Cerebellar nuclear complex (tissue), 1 donor: ENCODE data around the gene PI4K2A.
A peak's percentile ranks its signal among the peaks of the same experiment; 100 is the strongest.

Source experiments
- DNase-seq, 2 experiments: peaks; one replicate each; lab custom pipeline; 2025; lab: John Stamatoyannopoulos, UW

The PI4K2A gene

DNA sequence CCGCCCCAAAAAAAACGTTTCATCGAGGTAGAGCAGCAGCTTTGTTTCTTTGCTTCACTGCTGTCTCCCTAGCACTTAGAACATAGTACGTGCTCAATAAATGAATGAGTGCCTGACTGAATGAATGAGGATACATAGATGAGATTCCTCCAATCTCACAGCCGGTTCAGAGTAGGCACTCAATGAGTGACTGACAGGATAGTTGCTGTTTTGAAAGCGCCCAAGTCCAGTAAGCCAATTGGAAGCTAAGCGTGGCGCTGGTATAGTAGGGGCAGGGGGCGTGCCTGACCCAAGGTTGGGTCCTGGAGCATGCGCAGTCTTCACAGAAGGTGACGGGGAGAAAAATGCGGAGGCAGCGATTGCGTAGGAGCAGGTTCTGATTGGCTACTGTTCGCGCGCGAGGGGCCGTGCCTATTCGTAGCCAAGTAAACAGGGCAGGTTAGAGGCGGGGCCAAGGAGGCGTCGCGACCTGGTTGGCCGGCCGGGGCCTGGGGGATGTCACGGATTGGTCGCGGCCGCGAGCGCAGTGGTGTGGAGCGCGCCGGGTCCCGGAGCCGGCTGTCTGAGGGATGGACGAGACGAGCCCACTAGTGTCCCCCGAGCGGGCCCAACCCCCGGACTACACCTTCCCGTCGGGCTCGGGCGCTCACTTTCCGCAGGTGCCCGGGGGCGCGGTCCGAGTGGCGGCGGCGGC lies at the start of gene PI4K2A:
Gene PI4K2A (plus strand): TSS at position 498 of the 694 bp plus-strand sequence. CDS start 72 bp downstream, at position 570.
- DNase-seq = peak; percentile 94

DNA sequence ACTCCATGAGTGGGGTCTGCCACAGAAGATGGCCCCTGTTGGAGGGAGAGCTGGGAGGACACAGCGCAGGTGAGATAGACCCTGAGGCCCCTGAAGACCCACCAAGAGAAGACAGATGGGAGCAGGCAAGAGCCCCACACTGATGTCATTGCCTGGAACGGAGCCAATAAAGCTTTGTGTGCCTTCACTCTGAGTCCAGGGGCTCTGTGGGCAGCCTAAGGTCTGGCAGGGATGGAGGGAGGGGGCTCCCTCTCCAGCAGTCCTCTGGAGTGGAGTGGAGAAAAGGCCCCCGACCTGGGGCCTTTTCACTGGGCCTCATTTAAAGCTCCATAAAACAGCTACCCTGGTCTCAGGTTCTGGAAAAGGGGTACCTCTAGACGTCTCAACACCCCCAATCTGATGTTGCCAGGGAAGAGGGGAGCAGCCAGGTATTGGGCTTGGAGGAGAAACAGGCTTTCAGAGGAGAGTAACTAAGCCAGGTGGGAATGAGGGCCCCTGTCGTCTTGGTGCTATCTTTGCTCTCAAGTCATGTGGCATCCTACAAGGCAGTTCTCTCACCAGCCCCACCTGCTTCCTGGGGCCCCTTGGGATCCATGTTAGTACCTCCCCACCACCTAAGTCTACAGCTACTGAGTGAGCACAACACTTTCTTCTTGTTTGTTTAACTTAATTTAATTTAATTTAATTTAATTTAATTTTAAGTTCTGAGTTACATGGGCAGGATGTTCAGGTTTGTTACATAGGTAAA lies 49.5 kb upstream of the PI4K2A start:
- DNase-seq = no peak

GRCh38 chr10:97593421-97593820 lies 47.0 kb upstream of the PI4K2A start:
- DNase-seq = no peak

DNA sequence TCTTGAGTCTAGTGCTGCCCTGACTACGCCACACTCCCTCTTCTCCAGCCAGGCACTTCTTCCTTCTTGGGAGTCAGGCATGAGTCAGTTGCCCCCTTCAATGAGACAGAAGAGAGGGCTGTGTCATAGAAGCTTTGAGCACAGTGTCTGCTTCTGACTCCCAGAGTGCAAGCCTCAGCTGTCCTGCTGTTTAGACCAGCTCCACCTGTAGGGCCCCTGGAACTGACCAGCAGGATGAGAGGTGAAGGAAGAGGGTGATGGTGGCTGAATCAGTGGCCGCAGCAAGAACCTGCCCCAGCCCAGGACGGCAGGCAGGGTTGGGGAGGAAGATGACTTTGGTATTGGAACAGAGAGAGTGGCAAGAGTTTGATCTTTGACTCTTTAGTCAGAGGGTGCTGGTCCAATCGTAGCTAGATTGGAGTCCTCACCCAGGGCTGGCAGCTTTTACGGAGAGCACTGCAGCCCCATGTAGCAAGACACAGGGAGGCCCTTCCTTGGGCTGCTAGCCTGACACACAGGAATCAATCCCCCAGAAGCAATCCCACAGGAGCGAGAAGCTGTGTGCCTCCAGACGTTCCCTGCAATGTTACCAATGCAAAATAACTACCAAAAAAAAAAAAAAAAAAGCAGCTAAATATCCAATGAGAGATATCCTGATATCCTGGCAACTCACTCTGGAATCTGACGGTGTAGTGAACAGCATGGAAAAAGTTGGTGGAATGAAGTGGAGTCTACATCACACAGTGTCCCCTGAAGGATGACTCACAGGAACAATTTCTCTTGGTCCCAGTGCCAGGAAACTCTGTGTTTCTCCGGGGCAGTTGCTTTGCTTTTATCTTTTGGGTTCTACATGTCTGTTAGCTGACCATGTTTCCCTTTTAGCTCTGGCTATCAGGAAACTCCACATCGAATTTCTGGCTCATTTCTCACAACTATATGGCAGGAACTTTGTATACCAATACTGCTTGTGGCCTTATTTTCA lies 44.1 kb upstream of the PI4K2A start:
- DNase-seq = no peak

GRCh38 chr10:97597778-97598177 lies 42.7 kb upstream of the PI4K2A start:
- DNase-seq = no peak

GRCh38 chr10:97598407-97599271 lies 41.8 kb upstream of the PI4K2A start:
- DNase-seq = no peak

- DNase-seq = no peak
Measured at GRCh38 chr10:97599272-97599619, 41.2 kb upstream of the PI4K2A start.

- peak in 1 of 2 experiments; percentile 10 for DNase-seq
Measured at GRCh38 chr10:97600616-97601015, 39.9 kb upstream of the PI4K2A start.

GRCh38 chr10:97601268-97602215 lies 38.9 kb upstream of the PI4K2A start:
- DNase-seq = peak in 1 of 2 experiments; percentile 64

- no peak for DNase-seq
Measured at GRCh38 chr10:97607095-97607636, 33.3 kb upstream of the PI4K2A start.

GRCh38 chr10:97608991-97609561 lies 31.4 kb upstream of the PI4K2A start:
- peak; percentile 71 to 83 for DNase-seq

GRCh38 chr10:97611473-97611872 lies 29.0 kb upstream of the PI4K2A start:
- no peak for DNase-seq

DNA sequence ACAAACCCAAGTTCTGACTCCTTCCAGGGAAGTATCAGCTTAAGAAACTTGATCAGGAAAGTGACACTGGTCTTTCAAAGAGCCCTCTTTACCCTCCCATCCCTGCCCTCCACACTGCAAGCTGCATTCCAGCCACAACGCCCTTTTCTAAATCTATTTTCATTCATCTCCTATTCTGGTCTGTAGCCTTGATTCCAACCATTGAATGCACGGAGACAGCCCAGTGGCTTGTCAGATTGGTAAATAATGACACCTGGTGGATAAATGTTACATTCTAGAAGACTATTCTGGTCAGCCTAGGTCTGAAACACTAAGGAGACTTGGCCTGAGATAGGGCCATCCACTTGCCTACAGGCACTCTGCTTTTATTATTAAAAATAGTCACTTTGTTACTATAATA lies 28.1 kb upstream of the PI4K2A start:
- DNase-seq = peak; percentile 13 to 53

- no peak for DNase-seq
Measured at GRCh38 chr10:97618285-97618684, 22.2 kb upstream of the PI4K2A start.

GRCh38 chr10:97618733-97619132 lies 21.7 kb upstream of the PI4K2A start:
- DNase-seq = no peak

- no peak for DNase-seq
Measured at GRCh38 chr10:97623277-97623676, 17.2 kb upstream of the PI4K2A start.

DNA sequence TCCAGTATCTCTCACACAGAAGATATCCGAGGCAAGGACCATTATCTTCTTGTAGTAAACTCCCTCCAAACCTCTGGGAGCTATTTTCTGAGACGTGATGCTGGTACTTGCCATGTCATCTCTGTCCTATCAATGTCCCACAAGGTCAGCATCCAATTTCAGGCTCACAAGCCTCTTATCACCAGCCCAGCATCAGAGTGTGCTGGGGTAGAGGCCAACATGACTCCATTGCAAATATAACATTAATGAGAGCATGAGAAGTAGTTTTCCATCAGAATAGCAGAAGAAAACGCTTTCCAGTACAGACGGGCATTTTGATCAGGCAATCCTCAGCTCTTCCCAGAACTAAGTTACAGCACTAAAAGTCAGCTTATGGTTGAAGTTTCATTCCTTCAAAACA lies 12.7 kb upstream of the PI4K2A start:
- DNase-seq = no peak

- no peak for DNase-seq
Measured at GRCh38 chr10:97628228-97628627, 12.2 kb upstream of the PI4K2A start.

- DNase-seq = no peak
Measured at GRCh38 chr10:97629289-97629688, 11.2 kb upstream of the PI4K2A start.

DNA sequence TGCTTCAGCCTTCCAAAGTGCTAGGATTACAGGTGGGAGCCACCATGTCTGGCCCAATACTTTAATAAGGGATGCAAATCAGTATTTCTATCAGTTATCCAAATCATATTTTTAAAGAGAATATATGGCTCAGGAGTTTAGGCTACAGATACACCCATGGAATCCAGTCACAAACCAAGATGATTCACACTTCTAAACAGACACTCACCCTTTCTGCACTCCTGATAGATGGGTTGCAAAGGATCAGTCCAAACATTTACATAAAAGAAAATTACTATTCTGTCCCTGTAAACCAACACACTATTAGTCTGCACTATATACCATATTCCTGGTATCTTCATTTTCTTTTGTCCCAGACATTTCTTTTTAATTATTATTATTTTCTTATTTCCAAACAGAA lies 9.4 kb upstream of the PI4K2A start:
- DNase-seq = no peak
